ENCODE data around the gene LIN37. TPM values are rescaled to one million over a fixed set of nuclear protein-coding genes. Genes with fewer than 3 reads are reported as not detected.

Gene LIN37
- total and polyA plus RNA-seq, 2 of the 13 experiments (the other 11 are each of a cell fraction or from before 2014, with no cell fraction given) = 6.3 to 8.7 TPM

DNA sequence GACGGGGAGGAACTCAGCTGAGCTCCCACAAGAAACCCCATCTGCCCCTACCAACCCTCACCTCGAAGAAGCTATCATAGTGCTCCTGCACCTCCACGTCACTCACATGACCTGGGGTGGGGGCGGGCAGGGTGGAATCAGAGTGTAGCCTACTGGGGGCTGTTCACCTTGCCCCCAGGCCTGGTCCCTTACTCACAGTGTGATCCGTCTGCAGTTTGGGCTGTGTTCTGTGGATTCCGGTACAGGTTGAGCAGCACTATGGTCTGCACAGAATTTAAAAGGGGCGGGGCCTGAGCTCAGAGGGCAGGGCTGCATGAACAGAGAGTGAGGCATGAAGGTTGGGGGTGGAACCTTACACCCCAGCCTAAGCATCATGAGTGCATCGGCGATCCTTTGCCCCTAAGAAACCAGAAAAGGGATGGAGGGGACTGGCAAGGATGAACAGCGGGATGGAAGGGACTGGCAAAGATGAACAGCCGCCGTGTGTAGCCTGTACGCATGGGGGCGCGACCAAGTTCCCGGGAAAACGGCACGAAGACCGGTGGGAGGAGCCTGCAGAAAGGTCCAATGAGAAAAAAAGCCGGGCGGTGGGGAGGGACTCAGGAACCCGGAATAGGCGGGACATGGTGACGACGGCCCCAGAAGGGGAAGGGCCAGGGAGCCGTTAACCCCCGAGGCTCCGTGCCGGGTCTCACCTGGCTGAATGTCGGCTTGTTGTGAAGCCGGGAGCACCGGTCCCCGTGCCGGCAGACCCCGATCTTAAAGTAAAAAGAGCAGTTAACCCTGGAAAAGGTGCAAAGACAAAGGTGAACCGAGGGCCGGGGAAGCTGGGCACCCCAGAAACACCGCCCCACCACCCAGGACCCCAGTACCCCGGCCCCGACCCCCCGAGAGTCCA, 3.7 kb upstream of the LIN37 start (continued):
- TF ChIP-seq ZNF12 (CRISPR knock-in tag; IDR thresholded peaks at IDR 0.05) (no peak), PCBP1 (IDR thresholded peaks at IDR 0.05; ENCODE audit: borderline replicate concordance, low read depth, low read length) (peak; percentile 62; the same call in 1 of the 2 replicates), RBFOX2 (IDR thresholded peaks at IDR 0.05; ENCODE audit: low read depth, low read length) (peak; percentile 64), MXD4 (CRISPR knock-in tag; IDR thresholded peaks at IDR 0.05) (peak; percentile 46; the same call in 1 of the 2 replicates), ZNF780A (CRISPR knock-in tag; IDR thresholded peaks at IDR 0.05) (0 out of 2 replicates have a peak, but pooled peaks have one; percentile 33), NRL (CRISPR knock-in tag; IDR thresholded peaks at IDR 0.05; ENCODE audit: borderline replicate concordance) (no peak), ZNF549 (CRISPR knock-in tag; IDR thresholded peaks at IDR 0.05) (no peak), ZNF788 (CRISPR knock-in tag; IDR thresholded peaks at IDR 0.05; ENCODE audit: borderline replicate concordance) (peak; percentile 56; the same call in 1 of the 2 replicates), DMAP1 (CRISPR knock-in tag; IDR thresholded peaks at IDR 0.05) (no peak), STAG1 (CRISPR knock-in tag; IDR thresholded peaks at IDR 0.05) (peak; percentile 26), SP4 (CRISPR knock-in tag; IDR thresholded peaks at IDR 0.05) (peak; percentile 54; the same call in 1 of the 2 replicates), ZNF619 (CRISPR knock-in tag; IDR thresholded peaks at IDR 0.05) (no peak), GABPA (IDR thresholded peaks at IDR 0.05; ENCODE audit: low read depth, low read length) (peak; percentile 41; the same call in 1 of the 2 replicates), GABPA (CRISPR knock-in tag; IDR thresholded peaks at IDR 0.05; ENCODE audit: low read depth) (no peak), NCOA2 (CRISPR knock-in tag; IDR thresholded peaks at IDR 0.05) (0 out of 2 replicates have a peak, but pooled peaks have one; percentile 7), MAZ (IDR thresholded peaks at IDR 0.05; ENCODE audit: borderline replicate concordance, low read depth, low read length) (peak; percentile 68), MAZ (CRISPR knock-in tag; IDR thresholded peaks at IDR 0.05; ENCODE audit: low read depth) (no peak), RBAK (CRISPR knock-in tag; IDR thresholded peaks at IDR 0.05) (no peak), MYC (CRISPR knock-in tag; IDR thresholded peaks at IDR 0.05; ENCODE audit: borderline replicate concordance) (peak; percentile 39; the same call in 1 of the 2 replicates), ZNF263 (CRISPR knock-in tag; IDR thresholded peaks at IDR 0.05) (peak; percentile 31; the same call in 1 of the 2 replicates)
- TF ChIP-seq, protein P1, sequence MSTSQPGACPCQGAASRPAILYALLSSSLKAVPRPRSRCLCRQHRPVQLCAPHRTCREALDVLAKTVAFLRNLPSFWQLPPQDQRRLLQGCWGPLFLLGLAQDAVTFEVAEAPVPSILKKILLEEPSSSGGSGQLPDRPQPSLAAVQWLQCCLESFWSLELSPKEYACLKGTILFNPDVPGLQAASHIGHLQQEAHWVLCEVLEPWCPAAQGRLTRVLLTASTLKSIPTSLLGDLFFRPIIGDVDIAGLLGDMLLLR (CRISPR knock-in tag; IDR thresholded peaks at IDR 0.05) = peak; percentile 33; the same call in 1 of the 2 replicates
- TF ChIP-seq, protein P2, sequence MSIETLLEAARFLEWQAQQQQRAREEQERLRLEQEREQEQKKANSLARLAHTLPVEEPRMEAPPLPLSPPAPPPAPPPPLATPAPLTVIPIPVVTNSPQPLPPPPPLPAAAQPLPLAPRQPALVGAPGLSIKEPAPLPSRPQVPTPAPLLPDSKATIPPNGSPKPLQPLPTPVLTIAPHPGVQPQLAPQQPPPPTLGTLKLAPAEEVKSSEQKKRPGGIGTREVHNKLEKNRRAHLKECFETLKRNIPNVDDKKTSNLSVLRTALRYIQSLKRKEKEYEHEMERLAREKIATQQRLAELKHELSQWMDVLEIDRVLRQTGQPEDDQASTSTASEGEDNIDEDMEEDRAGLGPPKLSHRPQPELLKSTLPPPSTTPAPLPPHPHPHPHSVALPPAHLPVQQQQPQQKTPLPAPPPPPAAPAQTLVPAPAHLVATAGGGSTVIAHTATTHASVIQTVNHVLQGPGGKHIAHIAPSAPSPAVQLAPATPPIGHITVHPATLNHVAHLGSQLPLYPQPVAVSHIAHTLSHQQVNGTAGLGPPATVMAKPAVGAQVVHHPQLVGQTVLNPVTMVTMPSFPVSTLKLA (IDR thresholded peaks at IDR 0.05) = peak; percentile 8; the same call in 1 of the 2 replicates
- TF ChIP-seq, protein P3, sequence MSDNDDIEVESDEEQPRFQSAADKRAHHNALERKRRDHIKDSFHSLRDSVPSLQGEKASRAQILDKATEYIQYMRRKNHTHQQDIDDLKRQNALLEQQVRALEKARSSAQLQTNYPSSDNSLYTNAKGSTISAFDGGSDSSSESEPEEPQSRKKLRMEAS (IDR thresholded peaks at IDR 0.05) = peak; percentile 61
- TF ChIP-seq, protein P4, sequence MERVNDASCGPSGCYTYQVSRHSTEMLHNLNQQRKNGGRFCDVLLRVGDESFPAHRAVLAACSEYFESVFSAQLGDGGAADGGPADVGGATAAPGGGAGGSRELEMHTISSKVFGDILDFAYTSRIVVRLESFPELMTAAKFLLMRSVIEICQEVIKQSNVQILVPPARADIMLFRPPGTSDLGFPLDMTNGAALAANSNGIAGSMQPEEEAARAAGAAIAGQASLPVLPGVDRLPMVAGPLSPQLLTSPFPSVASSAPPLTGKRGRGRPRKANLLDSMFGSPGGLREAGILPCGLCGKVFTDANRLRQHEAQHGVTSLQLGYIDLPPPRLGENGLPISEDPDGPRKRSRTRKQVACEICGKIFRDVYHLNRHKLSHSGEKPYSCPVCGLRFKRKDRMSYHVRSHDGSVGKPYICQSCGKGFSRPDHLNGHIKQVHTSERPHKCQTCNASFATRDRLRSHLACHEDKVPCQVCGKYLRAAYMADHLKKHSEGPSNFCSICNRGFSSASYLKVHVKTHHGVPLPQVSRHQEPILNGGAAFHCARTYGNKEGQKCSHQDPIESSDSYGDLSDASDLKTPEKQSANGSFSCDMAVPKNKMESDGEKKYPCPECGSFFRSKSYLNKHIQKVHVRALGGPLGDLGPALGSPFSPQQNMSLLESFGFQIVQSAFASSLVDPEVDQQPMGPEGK (CRISPR knock-in tag; IDR thresholded peaks at IDR 0.05) = 0 out of 2 replicates have a peak, but pooled peaks have one; percentile 15
- TF ChIP-seq, protein P5, sequence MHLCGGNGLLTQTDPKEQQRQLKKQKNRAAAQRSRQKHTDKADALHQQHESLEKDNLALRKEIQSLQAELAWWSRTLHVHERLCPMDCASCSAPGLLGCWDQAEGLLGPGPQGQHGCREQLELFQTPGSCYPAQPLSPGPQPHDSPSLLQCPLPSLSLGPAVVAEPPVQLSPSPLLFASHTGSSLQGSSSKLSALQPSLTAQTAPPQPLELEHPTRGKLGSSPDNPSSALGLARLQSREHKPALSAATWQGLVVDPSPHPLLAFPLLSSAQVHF (CRISPR knock-in tag; IDR thresholded peaks at IDR 0.05) = 0 out of 2 replicates have a peak, but pooled peaks have one; percentile 48
